ENCODE results near the gene C1orf53. TPM values are rescaled to one million over a fixed set of nuclear protein-coding genes. Genes with fewer than 3 reads are reported as not detected.

The C1orf53 gene
- total RNA-seq, 1 experiment from 2014 or later = 0.33 TPM

DNA sequence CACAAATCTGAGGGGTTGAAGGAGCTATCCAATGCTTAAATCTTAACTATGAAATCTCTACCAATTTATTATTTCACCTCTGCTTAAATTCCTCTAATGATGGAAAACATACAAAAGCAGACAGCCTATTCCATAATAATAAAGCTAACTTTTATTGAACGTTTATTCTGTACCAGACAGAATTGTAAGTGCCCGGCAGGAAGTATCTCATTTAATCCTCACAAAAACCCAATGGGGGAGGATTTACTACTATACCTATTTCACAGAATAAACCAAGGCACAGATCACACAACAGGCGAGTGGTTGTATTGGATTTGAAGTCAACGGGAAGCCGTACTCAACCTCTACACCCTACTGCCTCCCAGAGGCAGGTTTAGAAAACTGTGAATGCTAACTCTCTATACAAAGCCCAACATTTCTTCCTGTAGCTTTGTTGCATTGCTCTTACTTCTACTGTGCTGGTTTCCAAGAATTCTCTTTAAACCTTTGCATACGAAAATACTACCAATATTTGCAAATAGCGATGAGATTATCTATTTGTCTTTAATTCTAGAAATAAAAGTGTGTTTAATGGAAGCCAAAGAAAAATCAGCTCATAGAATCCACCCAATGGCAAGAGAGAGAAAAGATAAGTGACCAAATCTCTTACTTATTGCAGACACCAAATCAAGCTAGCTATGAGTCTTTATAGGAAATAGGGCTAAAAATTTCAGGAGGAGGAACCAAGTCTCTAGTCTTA, 33.5 kb upstream of the C1orf53 start:
- Mint-ChIP-seq H3K4me1 (peaks cover 20% of the 10 kb centered on the region), H3K36me3 (no peaks in the 10 kb centered on the region), H3K4me3 (no peak overlapping the region), H3K27me3 (ENCODE audit: low read depth) (no peaks in the 10 kb centered on the region; the same call in 1 of the 2 replicates), H3K9me3 (peaks cover 14% of the 10 kb centered on the region; the same call in 1 of the 2 replicates), H3K27ac (no peak overlapping the region)
- peak; percentile 100 for ATAC-seq
- POLR2A ChIA-PET = no interaction called here
- TF ChIP-seq, protein P1, sequence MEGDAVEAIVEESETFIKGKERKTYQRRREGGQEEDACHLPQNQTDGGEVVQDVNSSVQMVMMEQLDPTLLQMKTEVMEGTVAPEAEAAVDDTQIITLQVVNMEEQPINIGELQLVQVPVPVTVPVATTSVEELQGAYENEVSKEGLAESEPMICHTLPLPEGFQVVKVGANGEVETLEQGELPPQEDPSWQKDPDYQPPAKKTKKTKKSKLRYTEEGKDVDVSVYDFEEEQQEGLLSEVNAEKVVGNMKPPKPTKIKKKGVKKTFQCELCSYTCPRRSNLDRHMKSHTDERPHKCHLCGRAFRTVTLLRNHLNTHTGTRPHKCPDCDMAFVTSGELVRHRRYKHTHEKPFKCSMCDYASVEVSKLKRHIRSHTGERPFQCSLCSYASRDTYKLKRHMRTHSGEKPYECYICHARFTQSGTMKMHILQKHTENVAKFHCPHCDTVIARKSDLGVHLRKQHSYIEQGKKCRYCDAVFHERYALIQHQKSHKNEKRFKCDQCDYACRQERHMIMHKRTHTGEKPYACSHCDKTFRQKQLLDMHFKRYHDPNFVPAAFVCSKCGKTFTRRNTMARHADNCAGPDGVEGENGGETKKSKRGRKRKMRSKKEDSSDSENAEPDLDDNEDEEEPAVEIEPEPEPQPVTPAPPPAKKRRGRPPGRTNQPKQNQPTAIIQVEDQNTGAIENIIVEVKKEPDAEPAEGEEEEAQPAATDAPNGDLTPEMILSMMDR (IDR thresholded peaks at IDR 0.05) = 0 out of 2 replicates have a peak, but pooled peaks have one; percentile 26
- TF ChIP-seq GTF2I (CRISPR knock-in tag; conservative IDR thresholded peaks at IDR 0.05) = 0 out of 2 replicates have a peak, but pooled peaks have one; percentile 19
- no peak for TF ChIP-seq TEAD4 (CRISPR knock-in tag; IDR thresholded peaks at IDR 0.05)
- peak; percentile 27 for DNase-seq (ENCODE audit: low spot score)
- CTCF ChIA-PET = interaction anchor here (0.6 to 2.4 kb wide), 30 partner anchors 9 to 349 kb away, joined by 3 to 21 read pairs (median 4); partner anchors contain the start of genes C1orf53 and DENND1B

DNA sequence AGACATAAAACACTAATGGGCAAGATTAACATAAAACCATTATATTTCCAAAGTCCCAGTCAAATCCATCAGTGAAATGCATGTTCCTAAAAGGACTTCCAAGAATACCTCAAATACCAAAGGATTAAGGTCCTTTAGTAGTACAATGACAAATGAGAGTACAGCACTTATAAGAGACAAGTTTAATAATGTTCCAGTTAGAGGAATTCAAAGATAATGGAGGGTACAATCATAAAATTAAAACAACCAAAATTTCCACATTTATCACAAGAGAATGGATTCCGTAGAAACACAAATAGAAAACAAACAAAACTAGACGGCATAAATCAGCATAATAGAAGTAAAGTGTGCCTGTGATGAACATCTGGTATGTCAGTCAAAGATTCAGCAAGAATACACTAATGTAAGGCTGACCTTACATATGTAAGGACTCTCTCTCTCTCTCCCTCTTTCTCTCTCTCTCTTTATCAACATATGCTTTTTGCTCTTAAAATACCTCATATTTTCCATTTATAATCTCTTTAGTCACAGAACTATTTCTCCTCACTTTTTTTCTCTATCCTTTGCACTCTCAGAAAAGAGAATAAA, 32.8 kb upstream of the C1orf53 start:
- CTCF ChIA-PET = interaction anchor here (0.6 to 2.4 kb wide), 29 partner anchors 10 to 350 kb away, joined by 3 to 21 read pairs (median 4); partner anchors contain the start of genes C1orf53 and DENND1B
- POLR2A ChIA-PET = no interaction called here
- H3K4me3 Mint-ChIP-seq = no peak overlapping the region
- DNase-seq (ENCODE audit: low spot score) = no peak
- H3K4me1 Mint-ChIP-seq = peaks cover 20% of the 10 kb centered on the region
- H3K27ac Mint-ChIP-seq = no peak overlapping the region
- no peaks in the 10 kb centered on the region; the same call in 1 of the 2 replicates for H3K27me3 Mint-ChIP-seq (ENCODE audit: low read depth)
- H3K36me3 Mint-ChIP-seq = no peaks in the 10 kb centered on the region
- peaks cover 14% of the 10 kb centered on the region; the same call in 1 of the 2 replicates for H3K9me3 Mint-ChIP-seq
- no peak for ATAC-seq
- no peak for TF ChIP-seq FOXJ3 (CRISPR knock-in tag; IDR thresholded peaks at IDR 0.05; ENCODE audit: borderline replicate concordance)
- no peak for TF ChIP-seq USF1 (CRISPR knock-in tag; IDR thresholded peaks at IDR 0.05)
- TF ChIP-seq, protein P2, sequence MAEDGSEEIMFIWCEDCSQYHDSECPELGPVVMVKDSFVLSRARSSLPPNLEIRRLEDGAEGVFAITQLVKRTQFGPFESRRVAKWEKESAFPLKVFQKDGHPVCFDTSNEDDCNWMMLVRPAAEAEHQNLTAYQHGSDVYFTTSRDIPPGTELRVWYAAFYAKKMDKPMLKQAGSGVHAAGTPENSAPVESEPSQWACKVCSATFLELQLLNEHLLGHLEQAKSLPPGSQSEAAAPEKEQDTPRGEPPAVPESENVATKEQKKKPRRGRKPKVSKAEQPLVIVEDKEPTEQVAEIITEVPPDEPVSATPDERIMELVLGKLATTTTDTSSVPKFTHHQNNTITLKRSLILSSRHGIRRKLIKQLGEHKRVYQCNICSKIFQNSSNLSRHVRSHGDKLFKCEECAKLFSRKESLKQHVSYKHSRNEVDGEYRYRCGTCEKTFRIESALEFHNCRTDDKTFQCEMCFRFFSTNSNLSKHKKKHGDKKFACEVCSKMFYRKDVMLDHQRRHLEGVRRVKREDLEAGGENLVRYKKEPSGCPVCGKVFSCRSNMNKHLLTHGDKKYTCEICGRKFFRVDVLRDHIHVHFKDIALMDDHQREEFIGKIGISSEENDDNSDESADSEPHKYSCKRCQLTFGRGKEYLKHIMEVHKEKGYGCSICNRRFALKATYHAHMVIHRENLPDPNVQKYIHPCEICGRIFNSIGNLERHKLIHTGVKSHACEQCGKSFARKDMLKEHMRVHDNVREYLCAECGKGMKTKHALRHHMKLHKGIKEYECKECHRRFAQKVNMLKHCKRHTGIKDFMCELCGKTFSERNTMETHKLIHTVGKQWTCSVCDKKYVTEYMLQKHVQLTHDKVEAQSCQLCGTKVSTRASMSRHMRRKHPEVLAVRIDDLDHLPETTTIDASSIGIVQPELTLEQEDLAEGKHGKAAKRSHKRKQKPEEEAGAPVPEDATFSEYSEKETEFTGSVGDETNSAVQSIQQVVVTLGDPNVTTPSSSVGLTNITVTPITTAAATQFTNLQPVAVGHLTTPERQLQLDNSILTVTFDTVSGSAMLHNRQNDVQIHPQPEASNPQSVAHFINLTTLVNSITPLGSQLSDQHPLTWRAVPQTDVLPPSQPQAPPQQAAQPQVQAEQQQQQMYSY (CRISPR knock-in tag; IDR thresholded peaks at IDR 0.05) = no peak
- TF ChIP-seq, protein P3, sequence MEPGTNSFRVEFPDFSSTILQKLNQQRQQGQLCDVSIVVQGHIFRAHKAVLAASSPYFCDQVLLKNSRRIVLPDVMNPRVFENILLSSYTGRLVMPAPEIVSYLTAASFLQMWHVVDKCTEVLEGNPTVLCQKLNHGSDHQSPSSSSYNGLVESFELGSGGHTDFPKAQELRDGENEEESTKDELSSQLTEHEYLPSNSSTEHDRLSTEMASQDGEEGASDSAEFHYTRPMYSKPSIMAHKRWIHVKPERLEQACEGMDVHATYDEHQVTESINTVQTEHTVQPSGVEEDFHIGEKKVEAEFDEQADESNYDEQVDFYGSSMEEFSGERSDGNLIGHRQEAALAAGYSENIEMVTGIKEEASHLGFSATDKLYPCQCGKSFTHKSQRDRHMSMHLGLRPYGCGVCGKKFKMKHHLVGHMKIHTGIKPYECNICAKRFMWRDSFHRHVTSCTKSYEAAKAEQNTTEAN (CRISPR knock-in tag; IDR thresholded peaks at IDR 0.05) = no peak
- TF ChIP-seq ZNF232 (CRISPR knock-in tag; IDR thresholded peaks at IDR 0.05) = no peak
- TF ChIP-seq ZNF121 (CRISPR knock-in tag; IDR thresholded peaks at IDR 0.05) = no peak
- TF ChIP-seq ZNF512 (CRISPR knock-in tag; IDR thresholded peaks at IDR 0.05; ENCODE audit: borderline replicate concordance) = no peak
- TF ChIP-seq, protein P4, sequence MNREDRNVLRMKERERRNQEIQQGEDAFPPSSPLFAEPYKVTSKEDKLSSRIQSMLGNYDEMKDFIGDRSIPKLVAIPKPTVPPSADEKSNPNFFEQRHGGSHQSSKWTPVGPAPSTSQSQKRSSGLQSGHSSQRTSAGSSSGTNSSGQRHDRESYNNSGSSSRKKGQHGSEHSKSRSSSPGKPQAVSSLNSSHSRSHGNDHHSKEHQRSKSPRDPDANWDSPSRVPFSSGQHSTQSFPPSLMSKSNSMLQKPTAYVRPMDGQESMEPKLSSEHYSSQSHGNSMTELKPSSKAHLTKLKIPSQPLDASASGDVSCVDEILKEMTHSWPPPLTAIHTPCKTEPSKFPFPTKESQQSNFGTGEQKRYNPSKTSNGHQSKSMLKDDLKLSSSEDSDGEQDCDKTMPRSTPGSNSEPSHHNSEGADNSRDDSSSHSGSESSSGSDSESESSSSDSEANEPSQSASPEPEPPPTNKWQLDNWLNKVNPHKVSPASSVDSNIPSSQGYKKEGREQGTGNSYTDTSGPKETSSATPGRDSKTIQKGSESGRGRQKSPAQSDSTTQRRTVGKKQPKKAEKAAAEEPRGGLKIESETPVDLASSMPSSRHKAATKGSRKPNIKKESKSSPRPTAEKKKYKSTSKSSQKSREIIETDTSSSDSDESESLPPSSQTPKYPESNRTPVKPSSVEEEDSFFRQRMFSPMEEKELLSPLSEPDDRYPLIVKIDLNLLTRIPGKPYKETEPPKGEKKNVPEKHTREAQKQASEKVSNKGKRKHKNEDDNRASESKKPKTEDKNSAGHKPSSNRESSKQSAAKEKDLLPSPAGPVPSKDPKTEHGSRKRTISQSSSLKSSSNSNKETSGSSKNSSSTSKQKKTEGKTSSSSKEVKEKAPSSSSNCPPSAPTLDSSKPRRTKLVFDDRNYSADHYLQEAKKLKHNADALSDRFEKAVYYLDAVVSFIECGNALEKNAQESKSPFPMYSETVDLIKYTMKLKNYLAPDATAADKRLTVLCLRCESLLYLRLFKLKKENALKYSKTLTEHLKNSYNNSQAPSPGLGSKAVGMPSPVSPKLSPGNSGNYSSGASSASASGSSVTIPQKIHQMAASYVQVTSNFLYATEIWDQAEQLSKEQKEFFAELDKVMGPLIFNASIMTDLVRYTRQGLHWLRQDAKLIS (CRISPR knock-in tag; IDR thresholded peaks at IDR 0.05; ENCODE audit: borderline replicate concordance) = no peak
- no peak for TF ChIP-seq ARID4B (CRISPR knock-in tag; IDR thresholded peaks at IDR 0.05; ENCODE audit: borderline replicate concordance)
- no peak for TF ChIP-seq ZBTB21 (CRISPR knock-in tag; IDR thresholded peaks at IDR 0.05; ENCODE audit: borderline replicate concordance)

Data from WTC11 (cell line).